SH-SY5Y (cell line): ENCODE results near the gene ANXA10.

Experiments
- GATA2 ChIP-seq: IDR thresholded peaks from 2 replicates; pipeline ENCODE4 v1.6.1; 2011; ENCODE audit warnings: mild to moderate bottlenecking, low read depth, low read length
- GATA3 ChIP-seq: IDR thresholded peaks from 2 replicates; pipeline ENCODE4 v1.6.1; 2011; ENCODE audit warnings: low read depth, mild to moderate bottlenecking, low read length, moderate library complexity

ANXA10 gene

DNA sequence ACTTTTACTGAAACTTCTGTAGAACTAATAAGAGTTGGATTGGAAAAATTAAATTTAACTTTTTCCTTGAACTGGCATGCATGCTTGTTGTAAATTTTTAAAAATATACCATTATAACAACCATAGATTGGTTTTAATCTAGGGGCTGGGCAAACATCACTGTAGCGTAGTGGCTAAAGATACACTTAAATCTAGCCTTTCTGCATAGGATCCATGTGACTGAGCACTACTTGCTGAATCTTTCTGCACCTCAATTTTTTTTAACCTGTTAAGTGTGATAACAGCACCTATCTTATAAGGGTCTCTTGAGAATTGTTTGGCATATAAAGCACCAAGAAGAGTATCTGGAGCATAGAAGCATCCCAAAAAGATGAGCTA is 4.1 kb downstream of the ANXA10 start:
- TF ChIP-seq GATA3, result no peak
- no peak for TF ChIP-seq GATA2

DNA sequence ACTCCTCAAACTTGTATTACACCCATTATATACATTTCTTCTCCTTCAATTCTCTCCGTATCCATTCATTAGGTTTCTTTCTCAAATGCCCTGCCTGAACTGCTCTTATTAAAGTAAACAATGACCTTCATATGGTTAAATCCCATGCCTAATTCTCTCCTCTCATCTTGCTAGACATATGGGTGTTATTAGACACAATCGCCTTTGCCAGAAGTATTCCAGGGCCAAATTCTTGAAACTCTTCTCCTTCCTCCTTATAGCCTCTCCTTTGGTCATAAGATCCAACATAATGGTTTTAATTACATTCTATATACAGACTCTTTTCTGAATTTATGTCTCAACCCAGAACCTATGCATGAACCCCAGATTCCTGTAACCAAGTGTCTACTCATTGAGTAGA is 4.8 kb downstream of the ANXA10 start:
- TF ChIP-seq GATA3 (no peak), GATA2 (no peak)

DNA sequence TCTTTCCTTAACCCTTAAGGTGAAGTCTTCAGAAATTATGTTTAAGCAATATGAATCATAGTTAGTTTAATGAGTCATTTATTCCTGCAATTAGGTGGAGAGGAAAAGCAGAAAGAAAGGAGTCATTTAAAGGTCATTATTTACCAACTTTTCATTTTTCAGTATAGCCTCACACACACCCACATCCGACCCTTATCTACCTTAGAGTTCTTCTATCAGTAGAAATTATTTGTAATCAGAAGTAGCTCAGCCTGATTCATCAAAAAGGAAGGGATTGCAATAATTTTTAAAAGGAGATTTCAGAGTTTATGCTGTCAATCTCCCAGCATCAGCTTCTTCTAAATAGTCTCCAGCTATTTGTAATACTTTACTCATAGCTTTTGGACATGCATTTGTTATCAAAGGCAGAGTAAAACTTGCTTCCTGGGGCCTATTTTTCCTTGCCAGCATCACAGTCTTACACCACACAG is 5.9 kb downstream of the ANXA10 start:
- TF ChIP-seq GATA2 (no peak), GATA3 (no peak)

DNA sequence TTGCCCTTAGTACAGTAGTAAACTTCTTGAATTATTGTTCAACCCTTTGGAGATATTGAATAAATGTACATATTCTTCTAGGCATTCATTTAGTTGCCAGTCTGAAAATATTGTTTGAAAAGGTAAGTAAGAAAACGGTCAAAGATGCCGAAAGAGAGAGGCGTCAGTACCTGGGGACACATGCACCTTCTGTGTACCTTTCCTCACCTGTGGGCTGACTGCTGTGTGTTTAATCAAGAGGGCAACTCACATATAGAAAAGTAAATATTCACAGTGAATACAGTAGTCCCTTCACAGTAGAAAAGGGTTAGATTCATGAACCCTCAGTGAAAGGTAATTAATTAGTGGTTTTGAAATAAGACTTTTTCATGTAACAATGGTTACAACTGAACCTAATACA is 6.9 kb downstream of the ANXA10 start:
- TF ChIP-seq GATA2, result no peak
- no peak for TF ChIP-seq GATA3

DNA sequence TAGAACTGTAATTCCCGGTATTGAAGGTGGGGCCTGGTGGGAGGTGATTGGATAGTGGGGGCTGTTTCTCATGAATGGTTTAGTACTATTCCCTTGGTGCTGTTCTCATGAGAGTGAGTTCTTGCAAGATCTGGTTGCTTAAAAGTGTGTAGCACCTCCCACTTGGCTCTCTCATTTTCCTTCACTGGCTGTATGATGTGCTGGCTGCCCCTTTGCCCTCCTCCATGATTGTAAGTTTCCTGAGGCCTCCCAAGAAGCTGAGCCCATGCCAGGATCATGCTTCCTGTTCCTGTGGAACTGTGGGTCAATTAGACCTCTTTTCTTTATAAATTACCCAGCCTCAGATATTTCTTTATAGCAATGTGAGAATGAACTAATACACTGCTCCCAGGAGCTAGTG is 8.7 kb downstream of the ANXA10 start:
- TF ChIP-seq GATA3 (no peak), GATA2 (no peak)

DNA sequence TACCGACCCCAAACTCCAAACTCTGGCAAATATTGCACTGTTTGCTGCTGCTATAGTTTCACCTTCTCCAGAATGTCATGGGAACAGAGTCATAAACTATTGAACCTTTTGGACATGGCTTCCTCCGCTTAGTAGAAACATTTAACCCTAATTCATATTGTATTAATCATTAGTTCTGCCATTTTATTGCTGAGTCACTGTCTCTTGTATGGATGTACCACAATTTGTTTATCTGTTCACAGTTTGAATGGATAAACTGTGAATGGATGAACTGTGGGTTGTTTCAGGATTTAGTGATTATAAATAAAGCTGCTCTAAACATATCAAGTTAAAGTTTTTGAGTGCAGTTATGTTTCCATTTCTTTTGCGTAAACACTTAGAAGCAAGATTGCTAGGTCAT is 10.1 kb downstream of the ANXA10 start:
- TF ChIP-seq GATA3 (no peak), GATA2 (no peak)

DNA sequence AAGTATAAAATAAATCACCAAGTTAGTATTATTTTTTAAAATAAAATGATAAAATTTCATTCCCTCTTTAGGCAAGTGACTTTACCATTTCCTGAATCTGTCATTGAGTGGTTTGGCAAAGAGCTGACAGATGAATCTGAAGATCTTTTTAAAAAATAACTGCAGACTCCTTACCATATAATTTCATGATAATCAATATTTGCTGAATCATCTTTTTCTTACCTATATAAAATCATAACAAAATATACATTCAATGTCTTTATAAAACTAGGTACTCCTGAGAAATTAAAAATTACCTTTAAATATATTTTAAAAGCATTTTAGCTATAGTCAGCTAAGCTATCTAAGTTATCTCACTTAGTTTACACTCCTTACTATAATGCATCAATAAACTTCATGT is 17.2 kb downstream of the ANXA10 start:
- TF ChIP-seq GATA2 (no peak), GATA3 (no peak)

DNA sequence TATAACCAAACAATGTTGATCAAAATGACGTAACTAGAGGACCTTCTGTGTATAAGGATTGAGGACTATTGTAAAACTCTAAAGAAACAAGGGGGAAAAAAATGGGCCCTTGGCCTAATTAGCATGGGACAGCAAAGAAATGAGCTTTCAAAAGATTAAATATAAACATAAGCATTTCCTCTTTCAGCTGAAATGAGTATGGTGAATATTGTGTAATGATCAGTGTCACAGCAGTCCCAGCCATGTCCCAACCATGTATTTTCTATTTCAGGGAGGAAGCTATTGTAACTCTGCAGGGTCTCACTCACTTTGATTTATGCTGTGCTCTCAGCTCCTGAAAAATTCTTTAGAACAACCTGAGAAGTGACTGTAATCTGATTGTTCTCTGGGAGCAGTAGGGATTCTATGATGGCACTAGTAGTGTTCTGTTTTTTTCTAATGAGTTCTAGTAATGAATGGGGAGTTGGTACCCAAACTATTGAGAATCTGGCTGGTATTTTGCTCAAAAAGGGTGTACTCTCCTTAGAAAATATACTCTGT is 25.8 kb downstream of the ANXA10 start:
- TF ChIP-seq GATA3 (no peak), GATA2 (no peak)

DNA sequence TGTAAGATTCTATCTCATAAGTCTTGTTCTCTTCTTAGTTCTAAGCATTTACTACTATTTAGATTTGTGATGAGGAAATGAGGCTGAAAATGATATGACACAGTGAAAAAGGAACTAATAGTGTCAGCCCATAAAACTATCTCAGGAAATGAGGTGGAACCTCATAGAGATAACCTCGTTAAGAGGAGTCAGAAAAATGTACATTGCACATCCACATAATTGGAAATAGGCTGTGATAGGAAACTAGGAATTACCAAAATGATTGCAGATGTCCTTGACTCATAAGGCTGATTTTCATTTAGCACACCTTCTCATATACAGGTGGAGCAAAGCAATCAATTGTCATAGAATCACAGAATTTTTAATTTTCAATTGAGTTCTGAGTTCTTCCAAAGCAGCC is 26.8 kb downstream of the ANXA10 start:
- TF ChIP-seq GATA3 (no peak), GATA2 (no peak)

DNA sequence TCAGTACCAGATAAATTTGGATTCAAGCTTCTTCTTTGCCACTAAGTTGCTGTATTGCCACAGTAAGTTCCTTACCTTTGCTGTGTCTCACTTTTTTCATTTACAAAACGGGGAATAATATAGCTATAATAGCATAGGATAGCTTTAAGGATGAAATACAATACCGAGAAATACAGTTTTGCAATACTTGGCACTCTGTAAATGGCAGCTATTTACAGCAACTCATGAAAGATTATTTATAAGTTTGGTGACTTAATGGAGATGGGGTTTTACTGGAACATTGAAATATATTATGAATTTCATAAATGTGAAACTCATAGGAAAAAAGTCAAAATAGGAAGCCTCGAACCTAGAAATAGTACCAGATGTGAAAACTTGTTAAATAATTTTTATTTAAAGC is 27.6 kb downstream of the ANXA10 start:
- no peak for TF ChIP-seq GATA2
- no peak for TF ChIP-seq GATA3

DNA sequence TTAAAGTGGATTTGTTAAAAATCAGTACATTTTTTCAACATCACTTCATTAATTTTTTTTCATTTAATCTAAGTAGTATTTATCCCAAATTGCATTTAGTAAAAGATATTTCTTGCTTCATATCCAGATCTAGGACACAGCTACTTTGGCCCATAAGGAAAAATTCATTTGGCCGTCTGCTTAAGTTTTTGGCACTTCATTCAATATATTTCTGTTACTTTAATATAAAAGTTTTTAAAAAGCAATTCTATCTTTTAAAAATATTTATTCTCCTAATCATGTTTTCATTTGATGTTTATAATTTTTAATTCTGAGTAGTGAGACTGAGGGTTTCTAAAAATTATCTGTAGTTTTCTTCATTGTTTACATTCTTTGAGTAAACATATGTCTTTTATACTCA is 28.5 kb downstream of the ANXA10 start:
- TF ChIP-seq GATA3, result no peak
- no peak for TF ChIP-seq GATA2

DNA sequence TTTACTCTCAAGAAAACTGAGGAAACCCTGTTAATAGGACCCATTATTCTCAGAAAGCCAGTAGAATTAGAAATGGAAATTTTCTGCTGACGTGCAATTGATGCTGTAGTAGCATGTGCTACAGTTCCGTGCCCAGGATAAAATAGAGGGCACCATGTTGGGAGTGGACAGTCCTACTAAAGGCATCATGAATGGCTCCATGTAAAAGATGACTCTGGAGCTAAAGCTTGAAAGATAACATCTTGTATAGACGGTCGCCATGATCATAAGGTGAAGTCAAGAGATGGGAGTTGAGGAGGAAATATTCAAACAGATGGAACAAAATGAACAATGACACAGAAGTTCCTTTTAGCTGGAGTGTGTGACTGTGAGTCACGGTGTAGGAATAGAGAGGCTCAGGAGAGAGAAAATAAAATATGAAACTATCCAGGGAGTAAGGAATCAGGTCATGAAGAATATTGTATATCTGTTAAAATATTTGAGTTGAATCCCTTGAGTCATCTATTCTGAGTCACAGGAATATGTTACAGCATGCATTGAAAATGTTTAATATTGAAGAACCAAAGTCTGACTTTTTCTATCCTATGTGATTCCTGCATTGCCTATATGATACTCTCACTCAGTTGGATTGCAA is 31.8 kb downstream of the ANXA10 start:
- no peak for TF ChIP-seq GATA2
- TF ChIP-seq GATA3, result no peak

DNA sequence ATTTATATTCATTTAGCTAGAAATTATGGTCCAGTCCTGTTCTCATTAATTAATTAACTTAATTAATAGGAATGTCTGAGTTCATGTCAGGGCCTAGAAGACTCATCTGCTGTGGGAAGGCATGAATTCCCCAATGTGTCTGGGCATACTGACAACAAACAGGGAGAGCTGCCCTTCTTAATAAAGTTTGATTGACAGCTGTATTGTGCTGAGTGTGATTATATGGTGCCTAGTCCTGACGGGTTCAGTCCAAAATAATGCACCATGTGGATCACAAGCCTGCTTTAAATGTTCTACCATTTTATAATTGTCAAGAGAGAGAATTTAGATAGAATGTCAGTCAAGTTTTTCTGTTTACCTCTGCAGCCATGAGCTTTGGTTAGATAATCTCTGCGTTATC is 34.6 kb downstream of the ANXA10 start:
- TF ChIP-seq GATA3 (no peak), GATA2 (no peak)

DNA sequence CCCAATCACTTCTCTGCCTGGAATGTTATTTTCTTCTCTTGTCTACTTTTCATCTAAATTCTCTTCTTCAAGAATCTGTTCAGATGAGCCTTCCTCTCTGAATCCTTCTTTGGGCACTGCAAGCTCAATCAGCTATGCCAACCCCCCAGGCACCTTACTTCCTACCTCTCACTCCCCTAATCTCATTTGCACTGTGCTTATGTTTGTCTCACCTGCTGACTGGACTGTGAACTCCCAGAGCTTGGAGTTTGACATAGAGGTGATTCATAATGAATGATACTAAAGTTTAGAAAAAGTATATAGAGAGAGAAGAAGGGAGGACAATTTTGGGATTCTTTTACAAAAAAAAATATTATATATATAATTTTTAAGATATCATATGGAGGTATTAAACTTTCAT is 36.3 kb downstream of the ANXA10 start:
- TF ChIP-seq GATA2 (no peak), GATA3 (no peak)

DNA sequence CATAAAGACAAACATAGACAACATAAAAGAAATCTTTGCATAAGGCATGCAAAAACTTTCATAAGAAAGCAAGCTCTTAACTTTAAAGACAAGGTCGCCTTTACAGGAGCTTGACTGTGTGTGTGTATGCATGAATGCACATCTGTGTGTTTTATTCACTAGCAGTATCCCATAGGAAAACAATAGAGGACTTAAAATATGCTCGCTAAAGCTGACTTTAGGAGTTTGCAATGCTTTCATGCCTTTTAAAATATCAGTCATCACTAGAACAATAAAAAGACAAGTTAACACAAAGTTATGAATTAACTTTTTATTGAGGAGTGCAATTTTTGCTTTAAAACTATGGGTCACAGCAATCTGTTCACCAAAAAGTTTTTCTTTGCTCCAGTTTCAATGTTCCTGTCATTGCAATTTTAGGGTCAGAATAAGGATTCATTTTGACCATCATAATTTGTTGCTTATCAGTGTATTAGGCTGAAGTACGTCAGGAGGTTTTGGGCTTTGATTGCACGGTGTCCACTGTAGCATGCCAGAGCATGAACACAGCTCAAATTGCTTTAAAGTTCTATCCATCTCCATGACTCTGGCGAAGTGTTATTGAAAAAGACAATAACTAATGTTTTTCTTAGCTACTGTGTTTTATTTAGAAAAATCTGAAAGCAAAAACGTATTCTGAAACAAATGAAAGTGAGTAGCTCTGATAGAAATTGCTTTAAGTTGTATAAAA is 36.9 kb downstream of the ANXA10 start:
- TF ChIP-seq GATA2, result no peak
- TF ChIP-seq GATA3, result no peak

DNA sequence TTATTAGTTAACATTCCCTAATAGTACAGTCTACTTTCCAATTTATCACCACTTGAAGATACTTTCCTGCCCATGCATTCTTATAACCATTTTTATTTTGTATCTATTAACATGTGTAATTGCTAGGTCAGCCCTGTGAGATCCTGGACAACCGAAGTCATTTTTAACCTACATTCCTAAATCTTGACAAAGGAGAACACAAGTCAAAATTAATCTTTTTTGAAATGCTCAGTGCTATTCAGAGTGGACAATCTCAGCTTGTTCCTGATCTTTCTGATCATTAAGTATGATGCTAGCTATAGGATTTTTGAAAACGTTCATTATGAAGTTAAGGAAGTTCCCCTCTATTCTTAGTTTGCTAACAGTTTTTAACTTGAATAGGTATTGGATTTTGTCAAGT is 37.5 kb downstream of the ANXA10 start:
- TF ChIP-seq GATA2 (no peak), GATA3 (no peak)
